HEK293T (cell line): ENCODE data around the gene MIPEP.

Source experiments
- ARNT ChIP-seq: fragments of 450-650 bp; IDR thresholded peaks from 2 replicates; pipeline ENCODE4 v1.6.1; 2017; ENCODE audit warnings: mild to moderate bottlenecking
- BHLHE40 ChIP-seq: fragments of 450-650 bp; IDR thresholded peaks from 2 replicates; pipeline ENCODE4 v1.6.1; 2016; ENCODE audit warnings: mild to moderate bottlenecking, moderate library complexity, borderline replicate concordance
- CTBP1 ChIP-seq: fragments of 450-650 bp; IDR thresholded peaks from 2 replicates; pipeline ENCODE4 v1.6.1; 2016; ENCODE audit warnings: borderline replicate concordance
- ELF4 ChIP-seq: fragments of 450-650 bp; IDR thresholded peaks from 2 replicates; pipeline ENCODE4 v1.6.1; 2017; ENCODE audit warnings: antibody characterized with exemption
- FOXK2 ChIP-seq: fragments of 450-650 bp; IDR thresholded peaks from 2 replicates; pipeline ENCODE4 v1.6.1; 2016; ENCODE audit warnings: mild to moderate bottlenecking
- FOXM1 ChIP-seq: fragments of 450-650 bp; IDR thresholded peaks from 2 replicates; pipeline ENCODE4 v1.6.1; 2017; ENCODE audit warnings: mild to moderate bottlenecking, borderline replicate concordance
- L3MBTL2 ChIP-seq: fragments of 450-650 bp; conservative IDR thresholded peaks from 2 replicates; pipeline ENCODE4 v1.6.1; 2016; ENCODE audit warnings: mild to moderate bottlenecking
- LEF1 ChIP-seq: fragments of 450-650 bp; IDR thresholded peaks from 2 replicates; pipeline ENCODE4 v1.6.1; 2017; ENCODE audit warnings: mild to moderate bottlenecking, borderline replicate concordance
- NFRKB ChIP-seq: fragments of 450-650 bp; IDR thresholded peaks from 2 replicates; pipeline ENCODE4 v1.6.1; 2016; ENCODE audit warnings: mild to moderate bottlenecking, moderate library complexity
- SP1 ChIP-seq: fragments of 450-650 bp; IDR thresholded peaks from 2 replicates; pipeline ENCODE4 v1.6.1; 2017
- SUZ12 ChIP-seq: fragments of 450-650 bp; IDR thresholded peaks from 2 replicates; pipeline ENCODE4 v1.6.1; 2016; ENCODE audit warnings: mild to moderate bottlenecking
- TARDBP ChIP-seq: fragments of 450-650 bp; IDR thresholded peaks from 2 replicates; pipeline ENCODE4 v1.6.1; 2016
- TF ChIP-seq, protein P1 (sequence below): fragments of 450-650 bp; IDR thresholded peaks from 2 replicates; pipeline ENCODE4 v1.6.1; 2016

- no peak for TF ChIP-seq ELF4
- TF ChIP-seq SP1: no peak
- TF ChIP-seq TARDBP: no peak
- TF ChIP-seq NFRKB: no peak
- TF ChIP-seq, protein P1, sequence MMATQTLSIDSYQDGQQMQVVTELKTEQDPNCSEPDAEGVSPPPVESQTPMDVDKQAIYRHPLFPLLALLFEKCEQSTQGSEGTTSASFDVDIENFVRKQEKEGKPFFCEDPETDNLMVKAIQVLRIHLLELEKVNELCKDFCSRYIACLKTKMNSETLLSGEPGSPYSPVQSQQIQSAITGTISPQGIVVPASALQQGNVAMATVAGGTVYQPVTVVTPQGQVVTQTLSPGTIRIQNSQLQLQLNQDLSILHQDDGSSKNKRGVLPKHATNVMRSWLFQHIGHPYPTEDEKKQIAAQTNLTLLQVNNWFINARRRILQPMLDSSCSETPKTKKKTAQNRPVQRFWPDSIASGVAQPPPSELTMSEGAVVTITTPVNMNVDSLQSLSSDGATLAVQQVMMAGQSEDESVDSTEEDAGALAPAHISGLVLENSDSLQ: no peak
- no peak for TF ChIP-seq SUZ12
- no peak for TF ChIP-seq CTBP1
- no peak for TF ChIP-seq FOXM1
- TF ChIP-seq LEF1: no peak
- TF ChIP-seq FOXK2: no peak
- no peak for TF ChIP-seq L3MBTL2
- TF ChIP-seq ARNT: no peak
- no peak for TF ChIP-seq BHLHE40
Measured at GRCh38 chr13:23696610-23697009, 192.6 kb downstream of the MIPEP start.
